Endothelial cell of umbilical vein (primary cell): ENCODE data around the gene FCER1A. TPM values are rescaled to one million over a fixed set of nuclear protein-coding genes. Genes with fewer than 3 reads are reported as not detected.

Experiments
- BruUV-seq: library from RNA; stranded (reverse); fragments of 400-500 nt; replicated peaks from 2 replicates; lab custom pipeline; 2021; lab: Mats Ljungman, UMichigan
- CTCF ChIA-PET: fragments of 300-600, 350-600 bp; sonication (Branson Sonifier 250); formaldehyde crosslinking; loops from one replicate; lab custom pipeline; 2021; ENCODE audit warnings: antibody characterized with exemption, inconsistent platforms; lab: Charles Lee
- POLR2A ChIA-PET: fragments of 300-600, 350-600 bp; sonication (Branson Sonifier 250); formaldehyde crosslinking; loops from one replicate; lab custom pipeline; 2021; ENCODE audit warnings: antibody characterized with exemption, inconsistent platforms; lab: Charles Lee
- DNase-seq: peaks from one replicate; pipeline ENCODE4 v3.0.0-alpha.2; 2011; ENCODE audit warnings: low read depth, low spot score
- FAIRE-seq: peaks from 2 replicates; lab custom pipeline; 2011; peaks lifted over from hg19 to GRCh38; lab: Jason Lieb, UNC
- H2AFZ ChIP-seq: 2 replicates; pipeline ENCODE4 v1.6.0; 2012; ENCODE audit warnings: low read depth, low read length, control low read depth, inconsistent platforms
- H3K27ac ChIP-seq: 2 replicates; pipeline ENCODE4 v1.5.1; 2011; ENCODE audit warnings: low read depth, mild to moderate bottlenecking, control low read depth, low read length, moderate library complexity; ENCODE audit not compliant: insufficient read depth
- H3K27me3 ChIP-seq, 2 experiments: 2 replicates each; pipeline versions ENCODE4 v1.6.0 to v1.6.1; 2011; ENCODE audit warnings: low read length in 2 of 2, mixed read lengths in 1 of 2; ENCODE audit not compliant: control insufficient read depth in 2 of 2, insufficient read depth in 2 of 2
- H3K36me3 ChIP-seq, 2 experiments: 2 replicates in 1 of 2; 3 replicates in 1 of 2; pipeline ENCODE4 v1.5.1; 2011; ENCODE audit warnings: low read length in 2 of 2, mild to moderate bottlenecking in 1 of 2, moderate library complexity in 1 of 2; ENCODE audit not compliant: control insufficient read depth in 2 of 2, insufficient read depth in 2 of 2; ENCODE audit errors: extremely low read depth in 1 of 2
- H3K4me1 ChIP-seq: 3 replicates; pipeline ENCODE4 v1.5.1; 2011; ENCODE audit warnings: mild to moderate bottlenecking, low read length; ENCODE audit not compliant: control insufficient read depth, insufficient read depth; ENCODE audit errors: extremely low read depth
- H3K4me2 ChIP-seq: 2 replicates; pipeline ENCODE4 v1.6.1; 2011; ENCODE audit warnings: low read length, control low read depth, mixed read lengths; ENCODE audit not compliant: insufficient read depth
- H3K4me3 ChIP-seq, 3 experiments: fragments of 200-600 bp in 1 of 3; sonication (generic), shearing (Covaris generic) in 1 of 3; replicated peaks in 1 of 3; 2 replicates each; pipeline ENCODE4 v1.5.1; 2011 to 2016; ENCODE audit warnings: control low read depth in 3 of 3, low read length in 3 of 3, mild to moderate bottlenecking in 2 of 3, inconsistent platforms in 1 of 3, low read depth in 1 of 3, moderate library complexity in 1 of 3; ENCODE audit not compliant: insufficient read depth in 1 of 3
- H3K79me2 ChIP-seq: 2 replicates; pipeline ENCODE4 v1.6.0; 2012; ENCODE audit warnings: low read length, inconsistent platforms; ENCODE audit not compliant: control insufficient read depth, insufficient read depth
- H3K9ac ChIP-seq: replicated peaks from 2 replicates; pipeline ENCODE3; 2011; ENCODE audit warnings: low read length, control low read depth; ENCODE audit not compliant: insufficient read depth; ENCODE audit errors: extremely low read depth
- H3K9me1 ChIP-seq: replicated peaks from 3 replicates; pipeline ENCODE4 v1.6.0; 2011; ENCODE audit warnings: mild to moderate bottlenecking, low read length; ENCODE audit not compliant: control insufficient read depth, insufficient read depth; ENCODE audit errors: extremely low read depth
- H3K9me3 ChIP-seq: replicated peaks from 2 replicates; pipeline ENCODE4 v1.5.1; 2012; ENCODE audit warnings: low read length, inconsistent platforms; ENCODE audit not compliant: control insufficient read depth, insufficient read depth
- H4K20me1 ChIP-seq: replicated peaks from 2 replicates; pipeline ENCODE3; 2011; ENCODE audit warnings: mild to moderate bottlenecking, low read length; ENCODE audit not compliant: control insufficient read depth, insufficient read depth; ENCODE audit errors: extremely low read depth
- CTCF ChIP-seq, 2 donors: IDR thresholded peaks; 1 replicate in 1 of 2; 2 replicates in 1 of 2; pipeline ENCODE4 v1.5.1; 2011; ENCODE audit warnings: low read length in 2 of 2, mild to moderate bottlenecking in 2 of 2, moderate library complexity in 2 of 2, control low read depth in 1 of 2, inconsistent platforms in 1 of 2, low read depth in 1 of 2; ENCODE audit not compliant: insufficient read depth in 1 of 2; ENCODE audit errors: extremely low read depth in 1 of 2
- EZH2 ChIP-seq: IDR thresholded peaks from 2 replicates; pipeline ENCODE4 v1.6.1; 2012; ENCODE audit warnings: borderline replicate concordance, low read depth, mild to moderate bottlenecking, moderate library complexity, low read length, inconsistent platforms; ENCODE audit not compliant: severe bottlenecking
- FOS ChIP-seq: IDR thresholded peaks from 2 replicates; pipeline ENCODE4 v1.6.1; 2011; ENCODE audit warnings: mild to moderate bottlenecking, low read length, moderate library complexity, borderline replicate concordance; ENCODE audit not compliant: insufficient read depth
- GATA2 ChIP-seq: IDR thresholded peaks from 2 replicates; pipeline ENCODE4 v1.7.0; 2011; ENCODE audit warnings: low read depth, mild to moderate bottlenecking, moderate library complexity, mixed read lengths, low read length; ENCODE audit not compliant: insufficient read length, insufficient read depth
- JUN ChIP-seq: IDR thresholded peaks from 2 replicates; pipeline ENCODE4 v1.6.1; 2011; ENCODE audit warnings: borderline replicate concordance, low read depth; ENCODE audit not compliant: insufficient read length, insufficient read depth
- MYC ChIP-seq: IDR thresholded peaks from one replicate; pipeline ENCODE4 v1.6.1; 2011; ENCODE audit warnings: mild to moderate bottlenecking, low read depth, low read length
- POLR2A ChIP-seq: IDR thresholded peaks from 2 replicates; pipeline ENCODE4 v1.6.1; 2012; ENCODE audit warnings: low read depth, mild to moderate bottlenecking, control low read depth, low read length
- POLR2AphosphoS5 ChIP-seq: IDR thresholded peaks from 2 replicates; pipeline ENCODE4 v1.6.1; 2012; ENCODE audit warnings: low read depth, mild to moderate bottlenecking, control low read depth, low read length, moderate library complexity; ENCODE audit not compliant: insufficient read depth
- dilution Hi-C: fragments of 300-500 bp; cut with MboI; formaldehyde crosslinking; loops from one replicate; pipeline ENCODE4 v1.15.0; 2019; ENCODE audit warnings: low sequenced_read_pairs; ENCODE audit not compliant: extremely low pct_ligation_motif_present
- intact Hi-C: fragments of 100-400 bp; cut with micrococcal nuclease; formaldehyde crosslinking; loops from one replicate; pipeline ENCODE4 v1.10.0; 2022
- polyA plus RNA-seq, 4 experiments: library from polyadenylated mRNA; depleted of rRNA in 3 of 4; stranded (reverse) in 3 of 4; unstranded in 1 of 4; fragments of >200 nt; gene quantifications; 2 replicates each; pipeline versions ENCODE4 v1.2.1 to v1.2.3, GENCODE V29; 2011 to 2012; ENCODE audit warnings: missing spikeins in 1 of 4
- total RNA-seq: library from RNA; stranded (reverse); gene quantifications from 2 replicates; pipeline ENCODE4 v1.2.3, GENCODE V29; 2021
- TF ChIP-seq, protein P1 (sequence below): IDR thresholded peaks from 2 replicates; pipeline ENCODE4 v1.6.1; 2011; ENCODE audit not compliant: insufficient read depth, insufficient read length

The FCER1A gene
- total and polyA plus RNA-seq, 2 donors (not counting 3 experiments of a cell fraction or from before 2014, with no cell fraction given) = not detected

DNA sequence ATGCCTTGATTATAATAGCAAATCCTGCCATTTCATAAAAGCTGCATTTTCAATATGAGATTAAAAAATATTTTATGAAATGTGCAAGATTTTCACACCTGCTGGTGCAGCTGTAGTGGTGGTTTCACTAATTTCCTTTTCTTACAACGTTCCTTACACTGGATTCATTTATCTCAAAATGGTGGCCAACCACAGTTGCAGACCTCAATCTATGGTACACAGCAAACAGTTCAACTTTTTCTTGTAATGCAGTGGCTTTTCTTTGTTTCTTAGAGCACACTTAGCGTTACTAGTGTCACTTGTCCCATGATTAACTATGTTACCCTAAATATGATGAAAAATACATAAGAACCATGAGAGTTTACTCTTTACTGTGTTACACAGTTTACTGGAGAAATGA is 32.7 kb downstream of the FCER1A start:
- intact Hi-C loops (no loop called here), dilution Hi-C loops (no loop called here)
- Histone ChIP-seq H3K9me1 (no peaks in the 10 kb centered on the region), H3K9ac (no peak overlapping the region), H3K4me2 (no peak overlapping the region), H3K27me3 (no peaks in the 10 kb centered on the region), H3K36me3 (no peaks in the 10 kb centered on the region), H3K4me1 (no peaks in the 10 kb centered on the region), H2AFZ (no peak overlapping the region), H3K4me3 (no peak overlapping the region), H3K27ac (no peak overlapping the region), H3K79me2 (no peaks in the 10 kb centered on the region), H4K20me1 (no peaks in the 10 kb centered on the region), H3K9me3 (no peaks in the 10 kb centered on the region)
- FAIRE-seq (no peak), DNase-seq (no peak)
- ChIA-PET POLR2A (no interaction called here), CTCF (no interaction called here)
- TF ChIP-seq EZH2 (no peak), CTCF (IDR thresholded peaks at IDR 0.05; ENCODE audit: extremely low read depth in 1 of 2, insufficient read depth in 1 of 2, low read depth in 1 of 2, low read length in 2 of 2) (no peak), FOS (no peak), GATA2 (no peak), JUN (no peak), POLR2AphosphoS5 (no peak), MYC (no peak), POLR2A (no peak)
- TF ChIP-seq, protein P1, sequence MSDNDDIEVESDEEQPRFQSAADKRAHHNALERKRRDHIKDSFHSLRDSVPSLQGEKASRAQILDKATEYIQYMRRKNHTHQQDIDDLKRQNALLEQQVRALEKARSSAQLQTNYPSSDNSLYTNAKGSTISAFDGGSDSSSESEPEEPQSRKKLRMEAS = no peak
- BruUV-seq = no TSS peak
